ENCODE results near the gene SRSF12. TPM values are rescaled to one million over a fixed set of nuclear protein-coding genes. Genes with fewer than 3 reads are reported as not detected.

The SRSF12 gene
- total RNA-seq (8.6 TPM), polyA plus RNA-seq (1.3 TPM)

- no peak for DNase-seq (ENCODE audit: extremely low spot score)
- Histone ChIP-seq H3K4me3 (ENCODE audit: low read depth, low read length) (peak within 1 kb of the TSS; percentile 65), H3K27ac (ENCODE audit: low read depth) (no peak within 1 kb of the TSS), H3K4me1 (ENCODE audit: insufficient read depth) (peaks cover 1% of the 10 kb centered on the region), H3K36me3 (ENCODE audit: insufficient read depth) (no peaks in the 10 kb centered on the region)
- under 1% methylated on average over 106 of the region's 106 CpGs for WGBS
These were observed at the start of gene SRSF12 for GRCh38 chr6:89117211-89118108. SRSF12 (minus strand) TSS chr6:89118071; CDS start chr6:89117887, 184 bp downstream.

GRCh38 chr6:89162047-89162371, 44.1 kb upstream of the SRSF12 start:
- DNase-seq (ENCODE audit: extremely low spot score): no peak
- WGBS: 50% methylated on average over 4 of the region's 4 CpGs
- Histone ChIP-seq H3K4me1 (ENCODE audit: insufficient read depth) (no peaks in the 10 kb centered on the region), H3K4me3 (ENCODE audit: low read depth, low read length) (no peak overlapping the region), H3K27ac (ENCODE audit: low read depth) (no peak overlapping the region), H3K36me3 (ENCODE audit: insufficient read depth) (peaks cover 4% of the 10 kb centered on the region)

- Histone ChIP-seq H3K4me3 (ENCODE audit: low read depth, low read length) (no peak overlapping the region), H3K27ac (ENCODE audit: low read depth) (peak overlapping the region; percentile 39), H3K4me1 (ENCODE audit: insufficient read depth) (no peaks in the 10 kb centered on the region), H3K36me3 (ENCODE audit: insufficient read depth) (peaks cover 4% of the 10 kb centered on the region)
- no peak for DNase-seq (ENCODE audit: extremely low spot score)
- 56% methylated on average over 7 of the region's 7 CpGs for WGBS
These were observed 43.6 kb upstream of the SRSF12 start for GRCh38 chr6:89161326-89162046.

- Histone ChIP-seq H3K27ac (ENCODE audit: low read depth) (no peak overlapping the region), H3K4me3 (ENCODE audit: low read depth, low read length) (no peak overlapping the region), H3K36me3 (ENCODE audit: insufficient read depth) (peaks cover 4% of the 10 kb centered on the region), H3K4me1 (ENCODE audit: insufficient read depth) (no peaks in the 10 kb centered on the region)
- WGBS: 94% methylated on average over 4 of the region's 4 CpGs
- no peak for DNase-seq (ENCODE audit: extremely low spot score)
These were observed 42.6 kb upstream of the SRSF12 start for GRCh38 chr6:89160331-89161092.

- no peaks in the 10 kb centered on the region for H3K36me3 ChIP-seq (ENCODE audit: insufficient read depth)
- no peak for DNase-seq (ENCODE audit: extremely low spot score)
- no peak overlapping the region for H3K4me3 ChIP-seq (ENCODE audit: low read depth, low read length)
- 85% methylated on average over 1 of the region's 1 CpG for WGBS
- H3K4me1 ChIP-seq (ENCODE audit: insufficient read depth): no peaks in the 10 kb centered on the region
- no peak overlapping the region for H3K27ac ChIP-seq (ENCODE audit: low read depth)
These were observed 36.3 kb upstream of the SRSF12 start for GRCh38 chr6:89154131-89154530.

- Histone ChIP-seq H3K27ac (ENCODE audit: low read depth) (no peak overlapping the region), H3K4me3 (ENCODE audit: low read depth, low read length) (no peak overlapping the region)
- WGBS: 89% methylated on average over 17 of the region's 17 CpGs
These were observed 30.3 kb upstream of the SRSF12 start for GRCh38 chr6:89148016-89148750.

GRCh38 chr6:89146718-89147700, 29.1 kb upstream of the SRSF12 start:
- peak; percentile 58 for DNase-seq (ENCODE audit: extremely low spot score)
- H3K4me3 ChIP-seq (ENCODE audit: low read depth, low read length): peak overlapping the region; percentile 88
- peak overlapping the region; percentile 76 for H3K27ac ChIP-seq (ENCODE audit: low read depth)
- no peaks in the 10 kb centered on the region for H3K36me3 ChIP-seq (ENCODE audit: insufficient read depth)
- WGBS: 27% methylated on average over 26 of the region's 26 CpGs
- H3K4me1 ChIP-seq (ENCODE audit: insufficient read depth): no peaks in the 10 kb centered on the region

More at GRCh38 chr6:89148016-89148750, 30.3 kb upstream of the SRSF12 start:
- Histone ChIP-seq H3K36me3 (ENCODE audit: insufficient read depth) (no peaks in the 10 kb centered on the region), H3K4me1 (ENCODE audit: insufficient read depth) (no peaks in the 10 kb centered on the region)
- DNase-seq (ENCODE audit: extremely low spot score): no peak

- under 1% methylated on average over 102 of the region's 102 CpGs for WGBS
- peak; percentile 8 for DNase-seq (ENCODE audit: extremely low spot score)
- no peaks in the 10 kb centered on the region for H3K36me3 ChIP-seq (ENCODE audit: insufficient read depth)
- H3K4me1 ChIP-seq (ENCODE audit: insufficient read depth): no peaks in the 10 kb centered on the region
- H3K27ac ChIP-seq (ENCODE audit: low read depth): peak within 1 kb of the TSS; percentile 76
- H3K4me3 ChIP-seq (ENCODE audit: low read depth, low read length): peak within 1 kb of the TSS; percentile 88
These were observed 28.3 kb upstream of the SRSF12 start, which contains the start of gene PM20D2 for GRCh38 chr6:89145956-89146717. PM20D2 (plus strand) TSS chr6:89146055; CDS start chr6:89146145, 90 bp downstream.

- no peaks in the 10 kb centered on the region for H3K4me1 ChIP-seq (ENCODE audit: insufficient read depth)
- 5% methylated on average over 17 of the region's 17 CpGs for WGBS
These were observed 27.5 kb upstream of the SRSF12 start for GRCh38 chr6:89145091-89145955.

GRCh38 chr6:89144354-89144906, 26.6 kb upstream of the SRSF12 start:
- DNase-seq (ENCODE audit: extremely low spot score): no peak
- Histone ChIP-seq H3K27ac (ENCODE audit: low read depth) (no peak overlapping the region), H3K4me3 (ENCODE audit: low read depth, low read length) (no peak overlapping the region), H3K36me3 (ENCODE audit: insufficient read depth) (no peaks in the 10 kb centered on the region), H3K4me1 (ENCODE audit: insufficient read depth) (no peaks in the 10 kb centered on the region)
- WGBS: 66% methylated on average over 2 of the region's 2 CpGs

More at GRCh38 chr6:89145091-89145955, 27.5 kb upstream of the SRSF12 start:
- H3K36me3 ChIP-seq (ENCODE audit: insufficient read depth): no peaks in the 10 kb centered on the region
- peak overlapping the region; percentile 88 for H3K4me3 ChIP-seq (ENCODE audit: low read depth, low read length)
- DNase-seq (ENCODE audit: extremely low spot score): peak; percentile 20
- no peak overlapping the region for H3K27ac ChIP-seq (ENCODE audit: low read depth)

All from urinary bladder (tissue), 4 donors.